B cell (primary cell): ENCODE data around the gene PIK3R3. TPM values are rescaled to one million over a fixed set of nuclear protein-coding genes. Genes with fewer than 3 reads are reported as not detected.

Source experiments
- ATAC-seq: fragments of 200-7000 bp; cut with Tn5 transposase; one replicate; pipeline ENCODE4 v1.10.0; 2021; ENCODE audit warnings: low read depth, mild to moderate bottlenecking, moderate number of reproducible peaks, moderate library complexity
- CTCF ChIA-PET: fragments of 350-600 bp; sonication (Branson Sonifier 250); formaldehyde crosslinking; loops from one replicate; lab custom pipeline; 2021; ENCODE audit warnings: antibody characterized with exemption, inconsistent platforms; lab: Charles Lee
- POLR2A ChIA-PET: fragments of 350-600 bp; sonication (Branson Sonifier 250); formaldehyde crosslinking; loops from one replicate; lab custom pipeline; 2021; ENCODE audit warnings: antibody characterized with exemption; lab: Charles Lee
- DNase-seq: peaks from one replicate; pipeline ENCODE4 v3.0.0; 2013
- H2AFZ ChIP-seq: 2 replicates; pipeline ENCODE4 v1.6.1; 2012; ENCODE audit warnings: mild to moderate bottlenecking, low read depth, low read length; ENCODE audit not compliant: insufficient read depth, poor library complexity, severe bottlenecking
- H3K27ac ChIP-seq, 2 donors: 1 replicate in 1 of 2; 2 replicates in 1 of 2; pipeline ENCODE4 v1.5.1; 2012 to 2013; ENCODE audit warnings: low read length in 2 of 2, mild to moderate bottlenecking in 2 of 2, moderate library complexity in 1 of 2
- H3K27me3 ChIP-seq, 4 experiments: fragments of 200-600 bp in 1 of 4; sonication (generic) in 1 of 4; replicated peaks in 1 of 4; 1 replicate in 2 of 4; 2 replicates in 2 of 4; pipeline versions ENCODE4 v1.6.1 to v1.7.0; 2013 to 2016; ENCODE audit warnings: low read length in 3 of 4, mild to moderate bottlenecking in 2 of 4, mixed read lengths in 1 of 4, moderate library complexity in 1 of 4; ENCODE audit not compliant: insufficient read depth in 4 of 4, control insufficient read depth in 3 of 4; ENCODE audit errors: control extremely low read depth in 1 of 4
- H3K36me3 ChIP-seq, 2 experiments: replicated peaks in 1 of 2; 1 replicate in 1 of 2; 2 replicates in 1 of 2; pipeline versions ENCODE4 v1.6.1 to v1.7.1; 2013; ENCODE audit warnings: low read length in 1 of 2; ENCODE audit not compliant: insufficient read depth in 2 of 2, control insufficient read depth in 1 of 2; ENCODE audit errors: control extremely low read depth in 1 of 2, extremely low read depth in 1 of 2
- H3K4me1 ChIP-seq, 2 donors: fragments of 200-600 bp in 1 of 2; sonication (generic) in 1 of 2; 1 replicate in 1 of 2; 2 replicates in 1 of 2; pipeline versions ENCODE4 v1.5.1 to v1.6.1; 2013 to 2017; ENCODE audit warnings: low read length in 2 of 2; ENCODE audit not compliant: control insufficient read depth in 2 of 2, insufficient read depth in 2 of 2
- H3K4me2 ChIP-seq: replicated peaks from 2 replicates; pipeline ENCODE3; 2012; ENCODE audit warnings: mild to moderate bottlenecking, low read depth, low read length; ENCODE audit not compliant: poor library complexity, severe bottlenecking
- H3K4me3 ChIP-seq, 5 experiments: fragments of 200-600 bp in 1 of 5; sonication (generic) in 1 of 5; 1 replicate in 3 of 5; 2 replicates in 2 of 5; pipeline versions ENCODE4 v1.5.1 to v1.7.0; 2011 to 2016; ENCODE audit warnings: low read length in 4 of 5, mild to moderate bottlenecking in 4 of 5, low read depth in 2 of 5, control low read depth in 1 of 5, moderate library complexity in 1 of 5; ENCODE audit not compliant: insufficient read depth in 1 of 5; ENCODE audit errors: control extremely low read depth in 1 of 5, extremely low read depth in 1 of 5
- H3K79me2 ChIP-seq: fragments of 200-600 bp; sonication (generic); one replicate; pipeline ENCODE4 v1.6.0; 2016; ENCODE audit warnings: low read length; ENCODE audit not compliant: control insufficient read depth, insufficient read depth
- H3K9ac ChIP-seq: fragments of 200-600 bp; sonication (generic); 2 replicates; pipeline ENCODE4 v1.6.1; 2017; ENCODE audit warnings: mild to moderate bottlenecking, low read length, moderate library complexity
- H3K9me3 ChIP-seq, 3 donors: one replicate each; pipeline versions ENCODE4 v1.6.1 to v1.7.1; 2013; ENCODE audit warnings: low read length in 2 of 3; ENCODE audit not compliant: control insufficient read depth in 2 of 3, insufficient read depth in 1 of 3; ENCODE audit errors: control extremely low read depth in 1 of 3
- H4K20me1 ChIP-seq: 2 replicates; pipeline ENCODE4 v1.6.0; 2012; ENCODE audit warnings: mild to moderate bottlenecking, low read length; ENCODE audit not compliant: insufficient read depth, control insufficient read depth, poor library complexity, severe bottlenecking
- H3K27ac Mint-ChIP-seq: one replicate; pipeline ENCODE4 v1.8.0; 2021; ENCODE audit warnings: mixed read lengths
- H3K27me3 Mint-ChIP-seq: one replicate; pipeline ENCODE4 v1.8.0; 2021; ENCODE audit warnings: mixed read lengths
- H3K4me1 Mint-ChIP-seq: one replicate; pipeline ENCODE4 v1.8.0; 2021; ENCODE audit warnings: mixed read lengths
- H3K4me3 Mint-ChIP-seq: one replicate; pipeline ENCODE4 v1.8.0; 2021; ENCODE audit warnings: mixed read lengths
- H3K9me3 Mint-ChIP-seq: one replicate; pipeline ENCODE4 v1.8.0; 2022; ENCODE audit warnings: mixed read lengths; ENCODE audit not compliant: insufficient read depth
- EZH2 ChIP-seq: IDR thresholded peaks from 2 replicates; pipeline ENCODE4 v1.6.1; 2012; ENCODE audit warnings: borderline replicate concordance, low read depth, mild to moderate bottlenecking, moderate library complexity, low read length; ENCODE audit not compliant: insufficient read depth, poor library complexity, severe bottlenecking
- WGBS: methylation state at CpG from one replicate; pipeline ENCODE4 v1.1.5; 2013; ENCODE audit warnings: missing lambda C conversion rate; ENCODE audit not compliant: insufficient coverage; 5-methylcytosine and 5-hydroxymethylcytosine counted together
- intact Hi-C: fragments of 100-400 bp; cut with micrococcal nuclease; formaldehyde crosslinking; loops from one replicate; pipeline ENCODE4 v1.10.0; 2022
- polyA plus RNA-seq: library from polyadenylated mRNA; depleted of rRNA; stranded (reverse); fragments of >200 nt; gene quantifications from 2 replicates; pipeline ENCODE4 v1.2.3, GENCODE V29; 2012
- total RNA-seq, 2 donors: library from RNA; stranded (reverse); fragments of 120-200 nt in 1 of 2; gene quantifications; 1 replicate in 1 of 2; 2 replicates in 1 of 2; pipeline versions ENCODE4 v1.2.3 to v1.2.4, GENCODE V29; 2013 to 2022
- TF ChIP-seq, protein P1 (sequence below): fragments of 200-600 bp; IDR thresholded peaks from one replicate; pipeline ENCODE4 v1.8.0; 2022; ENCODE audit warnings: antibody characterized with exemption, mild to moderate bottlenecking

Gene PIK3R3
- total and polyA plus RNA-seq, 2 donors (not counting 1 experiment from before 2014, with no cell fraction given) = 0.06 to 0.17 TPM

DNA sequence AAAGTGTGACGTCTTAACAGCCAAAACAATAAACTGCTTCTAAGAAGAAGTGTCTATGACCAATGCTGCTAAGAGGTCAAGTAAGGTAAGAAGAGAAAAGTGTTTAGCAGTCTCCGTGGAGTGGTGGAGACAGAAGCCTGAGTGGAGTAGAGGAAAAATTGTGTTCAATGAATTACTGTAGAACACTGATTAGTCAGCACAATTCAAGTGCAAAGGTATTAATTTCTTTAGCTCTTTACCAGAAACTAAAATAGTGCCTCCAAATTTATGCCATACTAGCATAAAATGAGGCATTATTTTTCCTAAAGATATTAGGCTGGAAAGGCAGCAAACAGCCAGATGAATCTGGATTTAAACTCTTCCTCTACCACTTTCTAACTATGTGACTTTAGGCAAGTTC is 56.1 kb downstream of the PIK3R3 start:
- H3K9me3 Mint-ChIP-seq = no peaks in the 10 kb centered on the region
- 100% methylated on average over 1 of the region's 2 CpGs for WGBS
- Histone ChIP-seq H3K9ac (no peak overlapping the region), H3K27ac (no peak overlapping the region), H3K4me2 (no peak overlapping the region), H3K9me3 (no peaks in the 10 kb centered on the region), H3K27me3 (no peaks in the 10 kb centered on the region), H3K4me3 (no peak overlapping the region), H3K79me2 (no peaks in the 10 kb centered on the region), H2AFZ (no peak overlapping the region), H3K36me3 (no peaks in the 10 kb centered on the region), H3K4me1 (no peaks in the 10 kb centered on the region), H4K20me1 (no peaks in the 10 kb centered on the region)
- no peaks in the 10 kb centered on the region for H3K4me1 Mint-ChIP-seq
- ATAC-seq = no peak
- H3K27me3 Mint-ChIP-seq = no peaks in the 10 kb centered on the region
- no peak for DNase-seq
- no peak overlapping the region for H3K27ac Mint-ChIP-seq
- TF ChIP-seq, protein P1, sequence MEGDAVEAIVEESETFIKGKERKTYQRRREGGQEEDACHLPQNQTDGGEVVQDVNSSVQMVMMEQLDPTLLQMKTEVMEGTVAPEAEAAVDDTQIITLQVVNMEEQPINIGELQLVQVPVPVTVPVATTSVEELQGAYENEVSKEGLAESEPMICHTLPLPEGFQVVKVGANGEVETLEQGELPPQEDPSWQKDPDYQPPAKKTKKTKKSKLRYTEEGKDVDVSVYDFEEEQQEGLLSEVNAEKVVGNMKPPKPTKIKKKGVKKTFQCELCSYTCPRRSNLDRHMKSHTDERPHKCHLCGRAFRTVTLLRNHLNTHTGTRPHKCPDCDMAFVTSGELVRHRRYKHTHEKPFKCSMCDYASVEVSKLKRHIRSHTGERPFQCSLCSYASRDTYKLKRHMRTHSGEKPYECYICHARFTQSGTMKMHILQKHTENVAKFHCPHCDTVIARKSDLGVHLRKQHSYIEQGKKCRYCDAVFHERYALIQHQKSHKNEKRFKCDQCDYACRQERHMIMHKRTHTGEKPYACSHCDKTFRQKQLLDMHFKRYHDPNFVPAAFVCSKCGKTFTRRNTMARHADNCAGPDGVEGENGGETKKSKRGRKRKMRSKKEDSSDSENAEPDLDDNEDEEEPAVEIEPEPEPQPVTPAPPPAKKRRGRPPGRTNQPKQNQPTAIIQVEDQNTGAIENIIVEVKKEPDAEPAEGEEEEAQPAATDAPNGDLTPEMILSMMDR = no peak
- no peak for TF ChIP-seq EZH2
- intact Hi-C loops = no loop called here
- ChIA-PET CTCF (no interaction called here), POLR2A (no interaction called here)
- no peak overlapping the region for H3K4me3 Mint-ChIP-seq

- intact Hi-C loops = no loop called here
- Histone ChIP-seq H3K9me3 (no peaks in the 10 kb centered on the region), H3K4me1 (no peaks in the 10 kb centered on the region), H3K36me3 (no peaks in the 10 kb centered on the region), H3K27ac (no peak overlapping the region), H4K20me1 (no peaks in the 10 kb centered on the region), H3K27me3 (no peaks in the 10 kb centered on the region), H3K79me2 (no peaks in the 10 kb centered on the region), H3K9ac (no peak overlapping the region), H2AFZ (no peak overlapping the region), H3K4me3 (no peak overlapping the region), H3K4me2 (no peak overlapping the region)
- Mint-ChIP-seq H3K4me1 (no peaks in the 10 kb centered on the region), H3K9me3 (no peaks in the 10 kb centered on the region), H3K27ac (no peak overlapping the region), H3K4me3 (no peak overlapping the region), H3K27me3 (no peaks in the 10 kb centered on the region)
- CTCF ChIA-PET = no interaction called here
- no peak for TF ChIP-seq EZH2
- TF ChIP-seq, protein P1 = no peak
- ATAC-seq (no peak), DNase-seq (no peak)
- POLR2A ChIA-PET = no interaction called here
- no CpG with 5 or more reads among the region's 1 CpG for WGBS
These were observed 59.5 kb downstream of the PIK3R3 start for GRCh38 chr1:46072975-46073374.
